ENCODE results near the gene ZNF507.
"Not testable (repeated sequence)": the region's sequence is repeated elsewhere in the genome, so short reads cannot be mapped to it uniquely, and the experiment has no call there.

The ZNF507 gene

DNA sequence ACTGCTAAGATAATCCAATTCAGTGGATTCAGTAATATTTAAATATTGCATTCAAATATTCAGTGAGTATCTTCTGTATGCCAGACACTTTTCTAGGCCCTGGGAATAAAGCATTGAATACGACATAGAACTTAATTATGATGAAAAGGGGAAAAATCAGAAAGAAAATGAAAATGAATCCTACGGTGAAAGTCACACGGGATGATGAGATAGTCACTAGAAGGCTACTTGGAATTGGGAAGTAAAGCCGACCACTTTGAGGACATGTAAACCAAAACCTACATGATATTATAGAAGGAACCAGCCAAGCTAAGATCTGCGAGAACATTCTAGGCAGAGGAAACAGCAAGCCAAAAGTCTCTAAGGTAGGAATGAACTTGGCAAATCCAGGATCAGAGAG, 70.3 kb downstream of the ZNF507 start:
- no peak for DNase-seq

GRCh38 chr19:32416749-32417456, 71.5 kb downstream of the ZNF507 start:
- no peak for DNase-seq

DNA sequence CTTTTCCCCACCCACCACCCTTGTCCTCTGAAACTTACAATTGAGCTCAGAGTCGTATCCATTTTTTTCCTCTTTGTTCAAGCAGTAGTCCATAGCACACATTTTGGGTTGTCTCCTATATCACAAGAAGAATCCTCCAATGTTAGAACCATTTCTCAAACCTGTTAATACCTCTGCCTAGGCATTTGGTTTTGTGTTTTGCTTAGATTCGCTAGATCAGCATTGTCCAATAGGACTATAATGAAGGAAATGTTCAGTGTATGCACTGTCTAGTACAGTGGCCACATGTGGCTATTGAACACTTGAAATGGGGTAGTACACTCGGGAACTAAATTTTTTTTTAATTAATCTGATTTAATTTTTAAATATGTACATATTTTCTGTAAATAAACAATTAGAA, 72.7 kb downstream of the ZNF507 start:
- DNase-seq, result no peak

DNA sequence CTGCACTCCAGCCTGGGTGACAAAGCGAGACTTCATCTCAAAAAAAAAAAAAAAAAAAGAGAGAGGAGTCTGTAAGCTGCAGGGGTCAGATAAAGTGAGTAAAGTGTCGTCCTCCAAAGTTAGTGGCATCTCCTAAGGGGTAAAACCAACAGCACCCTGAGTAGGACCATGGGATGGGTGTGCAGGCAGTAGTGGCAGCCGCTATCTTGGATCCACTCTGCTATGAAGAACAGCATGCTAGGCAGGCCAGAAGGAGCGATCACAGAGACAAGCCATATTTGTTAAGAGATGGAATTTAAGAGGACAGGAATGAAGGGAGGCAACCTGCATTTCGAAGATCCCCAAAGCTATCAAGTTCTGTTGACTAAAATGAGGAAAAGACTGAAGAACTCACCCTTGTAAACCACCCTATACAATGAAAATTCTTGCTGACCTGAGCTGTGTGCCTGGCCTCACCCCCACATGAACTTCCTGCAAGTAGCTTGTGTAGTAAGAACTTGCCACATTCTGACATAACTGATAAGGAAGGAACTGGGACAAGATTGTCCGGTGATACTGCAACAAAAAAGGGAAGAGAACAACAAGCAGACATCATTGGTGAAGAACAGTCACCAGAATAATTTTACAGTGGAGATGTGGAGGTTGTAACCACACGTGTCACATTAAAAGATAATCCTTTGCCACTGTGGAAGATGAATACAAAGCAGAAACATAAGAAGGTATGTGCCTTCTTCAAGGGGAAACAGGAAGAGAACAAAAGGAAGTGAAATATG, 76.4 kb downstream of the ZNF507 start:
- no peak for DNase-seq

- no peak for DNase-seq
Measured at GRCh38 chr19:32422435-32422834, 77.0 kb downstream of the ZNF507 start.

- DNase-seq, result not testable (repeated sequence)
Measured at GRCh38 chr19:32423944-32424343, 78.5 kb downstream of the ZNF507 start.

GRCh38 chr19:32427536-32427935, 82.1 kb downstream of the ZNF507 start:
- DNase-seq, result no peak

DNA sequence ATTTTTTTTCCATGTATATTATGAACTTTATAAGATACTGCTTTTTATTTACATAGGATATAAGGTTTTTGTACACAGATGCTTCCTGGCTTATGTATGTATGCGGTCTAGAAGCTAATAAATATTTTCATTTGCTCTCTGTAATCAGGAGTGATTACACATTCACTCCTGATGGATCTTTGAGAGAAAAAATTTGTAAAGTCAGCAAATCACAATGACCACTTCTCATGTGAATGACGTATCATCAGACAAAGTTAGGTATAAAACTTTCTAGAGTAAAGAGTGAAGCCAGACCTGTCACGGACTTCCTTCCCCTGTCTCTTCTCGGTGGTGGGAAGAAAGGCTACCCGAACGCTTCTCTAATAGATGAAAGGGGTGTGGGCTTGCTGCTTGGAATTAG, 91.3 kb downstream of the ZNF507 start:
- DNase-seq, result no peak

- no peak for DNase-seq
Measured at GRCh38 chr19:32437096-32437495, 91.7 kb downstream of the ZNF507 start.
